Activated naive CD4-positive, alpha-beta T cell treated with anti-CD3 and anti-CD28 coated beads, Interleukin-2, amount 50 U/mL, for 24 hours (primary cell): ENCODE data around the gene DAP.
"Not testable (repeated sequence)": the region's sequence is repeated elsewhere in the genome, so short reads cannot be mapped to it uniquely, and the experiment has no call there.

Experiments
- H3K27ac Mint-ChIP-seq: one replicate; pipeline ENCODE4 v1.8.0; 2021; ENCODE audit warnings: mild to moderate bottlenecking, mixed read lengths
- H3K27me3 Mint-ChIP-seq: one replicate; pipeline ENCODE4 v1.8.0; 2021; ENCODE audit warnings: mixed read lengths
- H3K36me3 Mint-ChIP-seq: one replicate; pipeline ENCODE4 v1.8.0; 2021; ENCODE audit warnings: mixed read lengths
- H3K4me1 Mint-ChIP-seq: one replicate; pipeline ENCODE4 v1.8.0; 2021; ENCODE audit warnings: mixed read lengths
- H3K4me3 Mint-ChIP-seq: one replicate; pipeline ENCODE4 v1.8.0; 2021; ENCODE audit warnings: mild to moderate bottlenecking, mixed read lengths
- H3K9me3 Mint-ChIP-seq: one replicate; pipeline ENCODE4 v1.8.0; 2021; ENCODE audit warnings: mixed read lengths

DAP gene

GRCh38 chr5:10761185-10761932, at the start of gene DAP:
Gene DAP (minus strand): TSS chr5:10761234. CDS start chr5:10761068, 166 bp downstream.
- peak within 1 kb of the TSS; percentile 95 for H3K4me3 Mint-ChIP-seq
- peaks cover under 1% of the 10 kb centered on the region for H3K36me3 Mint-ChIP-seq
- H3K4me1 Mint-ChIP-seq: peaks cover 51% of the 10 kb centered on the region
- H3K9me3 Mint-ChIP-seq: no peaks in the 10 kb centered on the region
- H3K27me3 Mint-ChIP-seq: no peaks in the 10 kb centered on the region
- peak within 1 kb of the TSS; percentile 93 for H3K27ac Mint-ChIP-seq

- H3K27ac Mint-ChIP-seq: no peak overlapping the region
- H3K9me3 Mint-ChIP-seq: no peaks in the 10 kb centered on the region
- H3K27me3 Mint-ChIP-seq: peaks cover 14% of the 10 kb centered on the region
- no peaks in the 10 kb centered on the region for H3K36me3 Mint-ChIP-seq
- no peak overlapping the region for H3K4me3 Mint-ChIP-seq
- H3K4me1 Mint-ChIP-seq: no peaks in the 10 kb centered on the region
These were observed 47.6 kb upstream of the DAP start for GRCh38 chr5:10808347-10809226.

- peaks cover 6% of the 10 kb centered on the region for H3K27me3 Mint-ChIP-seq
- H3K36me3 Mint-ChIP-seq: no peaks in the 10 kb centered on the region
- no peak overlapping the region for H3K27ac Mint-ChIP-seq
- no peaks in the 10 kb centered on the region for H3K4me1 Mint-ChIP-seq
- H3K4me3 Mint-ChIP-seq: no peak overlapping the region
- no peaks in the 10 kb centered on the region for H3K9me3 Mint-ChIP-seq
These were observed 41.1 kb upstream of the DAP start for GRCh38 chr5:10801931-10802666.

GRCh38 chr5:10800852-10801251, 39.8 kb upstream of the DAP start:
- H3K36me3 Mint-ChIP-seq: no peaks in the 10 kb centered on the region
- no peak overlapping the region for H3K27ac Mint-ChIP-seq
- no peaks in the 10 kb centered on the region for H3K4me1 Mint-ChIP-seq
- no peak overlapping the region for H3K4me3 Mint-ChIP-seq
- no peaks in the 10 kb centered on the region for H3K9me3 Mint-ChIP-seq
- peaks cover 8% of the 10 kb centered on the region for H3K27me3 Mint-ChIP-seq

GRCh38 chr5:10797261-10797660, 36.2 kb upstream of the DAP start:
- Mint-ChIP-seq H3K9me3 (no peaks in the 10 kb centered on the region), H3K4me3 (no peak overlapping the region), H3K4me1 (no peaks in the 10 kb centered on the region), H3K27ac (no peak overlapping the region), H3K36me3 (no peaks in the 10 kb centered on the region), H3K27me3 (peaks cover 7% of the 10 kb centered on the region)

GRCh38 chr5:10793785-10794184, 32.8 kb upstream of the DAP start:
- no peak overlapping the region for H3K4me3 Mint-ChIP-seq
- H3K4me1 Mint-ChIP-seq: no peaks in the 10 kb centered on the region
- H3K9me3 Mint-ChIP-seq: no peaks in the 10 kb centered on the region
- no peak overlapping the region for H3K27ac Mint-ChIP-seq
- H3K36me3 Mint-ChIP-seq: no peaks in the 10 kb centered on the region
- peaks cover 3% of the 10 kb centered on the region for H3K27me3 Mint-ChIP-seq

- H3K9me3 Mint-ChIP-seq: no peaks in the 10 kb centered on the region
- H3K4me1 Mint-ChIP-seq: no peaks in the 10 kb centered on the region
- no peak overlapping the region for H3K27ac Mint-ChIP-seq
- no peaks in the 10 kb centered on the region for H3K36me3 Mint-ChIP-seq
- H3K4me3 Mint-ChIP-seq: no peak overlapping the region
- H3K27me3 Mint-ChIP-seq: peaks cover 3% of the 10 kb centered on the region
These were observed 31.3 kb upstream of the DAP start for GRCh38 chr5:10792336-10792735.

- Mint-ChIP-seq H3K27me3 (no peaks in the 10 kb centered on the region), H3K27ac (no peak overlapping the region), H3K4me1 (no peaks in the 10 kb centered on the region)
These were observed 28.7 kb upstream of the DAP start for GRCh38 chr5:10789726-10790125.

GRCh38 chr5:10789021-10789420, 28.0 kb upstream of the DAP start:
- Mint-ChIP-seq H3K4me1 (no peaks in the 10 kb centered on the region), H3K27me3 (no peaks in the 10 kb centered on the region), H3K36me3 (no peaks in the 10 kb centered on the region), H3K27ac (no peak overlapping the region), H3K9me3 (no peaks in the 10 kb centered on the region), H3K4me3 (no peak overlapping the region)

More at GRCh38 chr5:10789726-10790125, 28.7 kb upstream of the DAP start:
- H3K4me3 Mint-ChIP-seq: no peak overlapping the region
- H3K36me3 Mint-ChIP-seq: no peaks in the 10 kb centered on the region
- no peaks in the 10 kb centered on the region for H3K9me3 Mint-ChIP-seq

GRCh38 chr5:10788358-10788757, 27.3 kb upstream of the DAP start:
- H3K4me3 Mint-ChIP-seq: no peak overlapping the region
- no peaks in the 10 kb centered on the region for H3K36me3 Mint-ChIP-seq
- no peaks in the 10 kb centered on the region for H3K27me3 Mint-ChIP-seq
- no peaks in the 10 kb centered on the region for H3K9me3 Mint-ChIP-seq
- H3K27ac Mint-ChIP-seq: no peak overlapping the region
- H3K4me1 Mint-ChIP-seq: no peaks in the 10 kb centered on the region

GRCh38 chr5:10786835-10787234, 25.8 kb upstream of the DAP start:
- no peaks in the 10 kb centered on the region for H3K4me1 Mint-ChIP-seq
- no peaks in the 10 kb centered on the region for H3K27me3 Mint-ChIP-seq
- no peak overlapping the region for H3K4me3 Mint-ChIP-seq
- no peaks in the 10 kb centered on the region for H3K9me3 Mint-ChIP-seq
- no peaks in the 10 kb centered on the region for H3K36me3 Mint-ChIP-seq
- no peak overlapping the region for H3K27ac Mint-ChIP-seq

GRCh38 chr5:10780208-10780607, 19.2 kb upstream of the DAP start:
- not testable (repeated sequence) for H3K27me3 Mint-ChIP-seq, H3K9me3 Mint-ChIP-seq, H3K36me3 Mint-ChIP-seq, H3K27ac Mint-ChIP-seq, H3K4me1 Mint-ChIP-seq, H3K4me3 Mint-ChIP-seq

- H3K27ac Mint-ChIP-seq: no peak overlapping the region
- H3K9me3 Mint-ChIP-seq: no peaks in the 10 kb centered on the region
- no peaks in the 10 kb centered on the region for H3K27me3 Mint-ChIP-seq
- H3K4me1 Mint-ChIP-seq: no peaks in the 10 kb centered on the region
- H3K4me3 Mint-ChIP-seq: no peak overlapping the region
- H3K36me3 Mint-ChIP-seq: no peaks in the 10 kb centered on the region
These were observed 18.6 kb upstream of the DAP start for GRCh38 chr5:10779592-10779991.

GRCh38 chr5:10778179-10778910, 17.3 kb upstream of the DAP start:
- H3K27ac Mint-ChIP-seq: no peak overlapping the region
- H3K27me3 Mint-ChIP-seq: no peaks in the 10 kb centered on the region
- no peaks in the 10 kb centered on the region for H3K9me3 Mint-ChIP-seq
- H3K4me3 Mint-ChIP-seq: no peak overlapping the region
- no peaks in the 10 kb centered on the region for H3K4me1 Mint-ChIP-seq
- no peaks in the 10 kb centered on the region for H3K36me3 Mint-ChIP-seq

- Mint-ChIP-seq H3K4me1 (no peaks in the 10 kb centered on the region), H3K27ac (no peak overlapping the region), H3K27me3 (no peaks in the 10 kb centered on the region), H3K9me3 (no peaks in the 10 kb centered on the region), H3K36me3 (no peaks in the 10 kb centered on the region), H3K4me3 (no peak overlapping the region)
These were observed 14.6 kb upstream of the DAP start for GRCh38 chr5:10775646-10776045.
